ENCODE measurements around the gene PDLIM4. TPM values are rescaled to one million over a fixed set of nuclear protein-coding genes. Genes with fewer than 3 reads are reported as not detected.

Gene PDLIM4
- total RNA-seq, 1 donor from 2014 or later, result 47.8 TPM

GRCh38 chr5:132273631-132274030, 16.1 kb downstream of the PDLIM4 start:
- peaks cover 21% of the 10 kb centered on the region for H3K4me1 Mint-ChIP-seq (ENCODE audit: unreplicated experiment)

GRCh38 chr5:132274050-132274792, 16.7 kb downstream of the PDLIM4 start:
- peaks cover 18% of the 10 kb centered on the region for H3K36me3 Mint-ChIP-seq (ENCODE audit: unreplicated experiment)
- peaks cover 15% of the 10 kb centered on the region for H3K4me1 Mint-ChIP-seq (ENCODE audit: unreplicated experiment)
- H3K27ac Mint-ChIP-seq (ENCODE audit: unreplicated experiment), result no peak overlapping the region
- no peaks in the 10 kb centered on the region for H3K9me3 Mint-ChIP-seq (ENCODE audit: unreplicated experiment)
- H3K4me3 Mint-ChIP-seq (ENCODE audit: unreplicated experiment), result no peak overlapping the region
- no peak for TF ChIP-seq CTCF (IDR thresholded peaks at IDR 0.05)
- DNase-seq (ENCODE audit: extremely low spot score, unreplicated experiment), result no peak
- no peaks in the 10 kb centered on the region for H3K27me3 Mint-ChIP-seq (ENCODE audit: unreplicated experiment)

More at GRCh38 chr5:132273631-132274030, 16.1 kb downstream of the PDLIM4 start:
- no peaks in the 10 kb centered on the region for H3K9me3 Mint-ChIP-seq (ENCODE audit: unreplicated experiment)
- H3K4me3 Mint-ChIP-seq (ENCODE audit: unreplicated experiment), result no peak overlapping the region
- TF ChIP-seq CTCF (IDR thresholded peaks at IDR 0.05), result no peak
- no peak overlapping the region for H3K27ac Mint-ChIP-seq (ENCODE audit: unreplicated experiment)
- peaks cover 18% of the 10 kb centered on the region for H3K36me3 Mint-ChIP-seq (ENCODE audit: unreplicated experiment)
- H3K27me3 Mint-ChIP-seq (ENCODE audit: unreplicated experiment), result no peaks in the 10 kb centered on the region
- DNase-seq (ENCODE audit: extremely low spot score, unreplicated experiment), result no peak

GRCh38 chr5:132275367-132276220, 18.1 kb downstream of the PDLIM4 start:
- H3K9me3 Mint-ChIP-seq (ENCODE audit: unreplicated experiment), result no peaks in the 10 kb centered on the region
- H3K36me3 Mint-ChIP-seq (ENCODE audit: unreplicated experiment), result peaks cover 16% of the 10 kb centered on the region
- no peak for DNase-seq (ENCODE audit: extremely low spot score, unreplicated experiment)
- TF ChIP-seq CTCF (IDR thresholded peaks at IDR 0.05), result no peak
- peaks cover 9% of the 10 kb centered on the region for H3K4me1 Mint-ChIP-seq (ENCODE audit: unreplicated experiment)
- no peak overlapping the region for H3K27ac Mint-ChIP-seq (ENCODE audit: unreplicated experiment)
- H3K27me3 Mint-ChIP-seq (ENCODE audit: unreplicated experiment), result peaks cover 6% of the 10 kb centered on the region
- no peak overlapping the region for H3K4me3 Mint-ChIP-seq (ENCODE audit: unreplicated experiment)

- no peak for TF ChIP-seq CTCF (IDR thresholded peaks at IDR 0.05)
- H3K27ac Mint-ChIP-seq (ENCODE audit: unreplicated experiment), result no peak overlapping the region
These were observed 19.8 kb downstream of the PDLIM4 start for GRCh38 chr5:132277256-132277655.

More at GRCh38 chr5:132277256-132277655, 19.8 kb downstream of the PDLIM4 start:
- peaks cover 12% of the 10 kb centered on the region for H3K27me3 Mint-ChIP-seq (ENCODE audit: unreplicated experiment)
- peaks cover 7% of the 10 kb centered on the region for H3K36me3 Mint-ChIP-seq (ENCODE audit: unreplicated experiment)
- peaks cover 7% of the 10 kb centered on the region for H3K4me1 Mint-ChIP-seq (ENCODE audit: unreplicated experiment)
- no peaks in the 10 kb centered on the region for H3K9me3 Mint-ChIP-seq (ENCODE audit: unreplicated experiment)
- DNase-seq (ENCODE audit: extremely low spot score, unreplicated experiment), result no peak
- no peak overlapping the region for H3K4me3 Mint-ChIP-seq (ENCODE audit: unreplicated experiment)

All from osteocyte (in vitro differentiated cells).